ENCODE measurements around the gene SVOPL.

Gene SVOPL

GRCh38 chr7:138608275-138608674, 92.9 kb downstream of the SVOPL start:
- peak; percentile 49 for ATAC-seq
- peak; percentile 32 for DNase-seq

DNA sequence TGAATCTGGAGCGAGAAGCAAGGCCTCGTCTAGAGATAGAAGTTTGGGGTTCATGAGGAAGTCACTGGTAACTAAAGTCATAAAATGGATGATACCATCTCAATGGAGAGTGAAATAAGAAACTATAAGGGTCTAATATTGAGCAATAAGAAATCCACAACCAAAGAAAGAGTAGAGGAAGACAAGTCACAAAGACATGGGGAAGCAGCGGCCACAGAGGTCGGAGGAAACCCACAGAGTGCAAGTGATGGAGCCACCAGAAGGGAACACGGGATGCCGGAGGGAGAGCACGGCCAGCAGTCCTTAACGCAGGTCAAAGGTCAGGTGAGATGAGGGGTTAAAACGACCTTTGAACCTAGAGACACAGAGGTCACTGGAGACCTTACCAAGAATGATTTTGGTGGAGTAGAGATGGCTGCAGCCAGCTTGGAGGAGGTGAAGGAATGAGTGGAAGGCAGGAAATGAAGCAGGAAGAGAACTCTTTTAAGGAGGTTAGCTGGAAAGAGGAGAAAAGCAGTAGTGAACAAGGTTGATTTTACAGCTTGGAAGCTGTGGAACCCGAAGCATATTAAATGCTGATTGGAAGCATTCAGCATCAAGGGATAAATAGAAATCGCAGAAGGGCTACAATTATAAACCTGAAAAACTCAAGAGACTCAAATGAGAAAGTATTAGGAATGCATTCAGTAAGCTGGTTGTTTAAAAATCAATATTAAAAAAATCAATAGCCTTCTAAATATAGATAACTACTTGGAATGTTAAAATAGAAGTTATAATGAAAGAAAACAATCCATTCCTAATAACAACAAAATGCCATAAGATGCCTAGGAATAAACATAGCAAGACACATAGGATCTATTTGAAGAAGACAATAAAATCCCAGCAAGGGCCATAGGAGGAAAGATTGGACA, 93.7 kb downstream of the SVOPL start:
- no peak for DNase-seq
- ATAC-seq: no peak

GRCh38 chr7:138606236-138606635, 94.9 kb downstream of the SVOPL start:
- DNase-seq: no peak
- no peak for ATAC-seq

- ATAC-seq: no peak
- DNase-seq: no peak
Observed at GRCh38 chr7:138603549-138604318, 97.4 kb downstream of the SVOPL start.

- no peak for ATAC-seq
- DNase-seq: no peak
Observed at GRCh38 chr7:138602451-138602850, 98.7 kb downstream of the SVOPL start.

- ATAC-seq (no peak), DNase-seq (no peak)
Observed at GRCh38 chr7:138595454-138595853, 105.7 kb downstream of the SVOPL start.

- DNase-seq: no peak
- no peak for ATAC-seq
Observed at GRCh38 chr7:138590154-138590553, 111.0 kb downstream of the SVOPL start.

DNA sequence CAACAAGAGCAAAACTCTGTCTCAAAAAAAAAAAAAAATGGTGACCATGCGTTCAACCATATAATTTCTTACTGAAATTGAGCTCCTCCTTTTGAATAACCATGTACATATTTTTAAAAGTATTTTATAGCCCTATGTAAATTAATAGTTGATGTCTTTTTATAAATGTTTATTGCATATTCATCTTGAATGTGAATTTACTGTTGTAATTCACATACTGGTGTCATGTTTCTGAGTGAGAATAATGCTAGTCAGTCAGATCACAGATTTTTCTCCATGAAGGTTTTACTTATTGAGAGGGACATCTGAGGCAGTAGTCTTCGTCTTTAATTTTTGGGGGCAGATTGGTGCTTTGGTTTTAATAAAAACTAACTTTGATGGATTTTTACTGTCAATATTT, 112.2 kb downstream of the SVOPL start:
- DNase-seq (no peak), ATAC-seq (no peak)

DNA sequence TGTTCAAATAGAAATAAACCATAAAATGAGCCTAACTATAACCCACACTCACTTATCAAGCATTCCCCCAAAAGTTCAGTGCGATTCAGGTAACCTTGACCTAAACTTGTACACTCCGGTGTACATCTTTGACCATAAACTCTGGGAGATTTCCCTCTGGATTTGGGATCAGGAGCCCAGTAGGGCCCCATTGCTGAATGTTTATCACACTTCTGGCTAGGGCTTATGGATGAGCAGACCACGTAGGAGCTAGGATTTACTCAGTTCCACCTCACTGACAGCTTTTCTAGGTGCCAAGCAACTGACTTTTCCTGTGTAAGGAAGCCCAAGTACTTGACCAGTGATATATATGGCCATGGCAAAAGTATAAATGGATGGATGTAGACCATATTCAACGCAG, 113.7 kb downstream of the SVOPL start:
- DNase-seq: no peak
- ATAC-seq: no peak

DNA sequence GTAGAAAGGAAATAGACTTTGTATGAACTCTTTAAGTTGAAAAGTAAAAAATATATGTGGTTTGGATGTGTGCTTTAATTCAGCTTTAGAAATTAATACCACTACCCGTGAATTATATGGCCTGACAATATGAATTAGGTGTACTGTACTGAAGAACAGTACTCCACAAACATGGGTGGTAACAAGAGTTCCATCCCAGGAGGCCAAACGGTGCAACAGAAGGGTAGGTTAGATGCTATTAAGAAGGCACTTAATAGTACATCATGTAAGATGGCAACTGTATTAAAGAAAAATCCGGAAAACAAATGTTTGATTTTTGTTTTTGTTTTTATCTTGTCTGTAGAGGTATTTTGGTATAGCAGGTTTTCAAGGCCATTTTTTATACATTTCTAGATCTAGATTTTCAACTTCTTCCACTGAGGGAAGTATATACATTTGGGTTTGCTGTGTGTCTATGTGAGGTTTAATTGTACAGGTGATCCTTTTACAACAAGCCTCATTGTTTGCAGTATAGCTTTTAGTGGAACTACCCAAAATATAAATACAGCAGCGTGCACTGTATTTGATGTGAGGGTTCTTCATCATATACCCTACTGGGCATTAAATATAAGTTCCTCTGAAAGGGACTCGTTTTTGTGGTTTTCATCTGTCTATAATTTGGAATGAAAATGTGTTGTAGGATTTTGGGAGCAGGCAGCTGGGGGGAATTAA, 115.7 kb downstream of the SVOPL start:
- ATAC-seq (no peak), DNase-seq (no peak)

DNA sequence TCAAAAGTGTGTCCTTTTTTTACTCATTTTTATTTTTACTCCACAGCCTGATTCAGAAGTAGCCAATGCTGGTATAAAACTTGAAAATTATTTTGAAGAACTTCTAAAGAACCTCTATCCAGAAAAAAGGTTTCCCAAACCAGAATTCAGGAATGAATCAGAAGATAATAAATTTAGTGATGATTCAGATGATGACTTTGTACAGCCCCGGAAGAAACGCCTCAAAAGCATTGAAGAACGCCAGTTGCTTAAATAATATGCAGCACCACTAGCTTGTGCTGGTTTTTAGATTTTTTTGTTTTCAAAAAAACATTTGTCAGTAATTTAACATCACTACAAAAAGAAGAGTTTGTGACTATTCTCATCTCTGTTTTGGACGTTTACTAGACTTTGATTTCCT, 116.5 kb downstream of the SVOPL start:
- ATAC-seq: no peak
- DNase-seq: no peak

DNA sequence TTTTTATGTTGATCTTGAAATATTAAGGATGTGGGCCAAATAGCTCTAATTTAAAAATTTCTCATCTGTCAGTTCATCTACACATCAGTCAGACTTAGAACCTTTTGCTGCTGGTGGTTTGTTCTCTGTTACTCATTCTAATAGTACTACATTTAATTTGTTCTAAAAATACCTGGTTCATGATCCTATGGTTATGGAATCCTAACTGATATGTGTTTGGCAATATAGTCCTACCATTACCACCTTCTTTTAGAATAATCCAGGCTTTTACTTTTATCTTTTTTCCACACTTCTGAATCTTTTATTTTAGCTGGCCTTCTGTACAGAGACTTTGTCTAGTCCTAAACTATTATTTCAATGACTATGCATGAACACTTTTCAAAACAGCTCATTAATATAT, 116.9 kb downstream of the SVOPL start:
- no peak for DNase-seq
- ATAC-seq: no peak

DNA sequence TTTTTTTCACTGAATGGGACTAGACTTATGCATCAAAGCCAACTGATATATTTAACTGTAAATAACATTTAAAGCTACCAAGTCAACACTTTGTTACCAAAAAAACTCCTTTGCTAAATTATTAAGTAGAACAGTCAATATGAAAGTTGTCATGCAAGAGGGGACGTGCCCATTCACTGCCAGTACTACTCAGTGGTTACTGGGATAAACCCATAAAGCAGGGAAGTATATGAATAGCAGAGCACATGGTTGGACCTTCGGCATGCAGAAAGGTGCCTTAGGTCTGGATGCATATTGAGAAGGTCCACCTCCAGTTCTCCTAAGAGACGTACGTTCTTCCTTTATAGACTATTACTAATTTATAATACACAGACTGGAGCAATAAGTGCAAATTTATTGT, 120.1 kb downstream of the SVOPL start:
- ATAC-seq: no peak
- no peak for DNase-seq

DNA sequence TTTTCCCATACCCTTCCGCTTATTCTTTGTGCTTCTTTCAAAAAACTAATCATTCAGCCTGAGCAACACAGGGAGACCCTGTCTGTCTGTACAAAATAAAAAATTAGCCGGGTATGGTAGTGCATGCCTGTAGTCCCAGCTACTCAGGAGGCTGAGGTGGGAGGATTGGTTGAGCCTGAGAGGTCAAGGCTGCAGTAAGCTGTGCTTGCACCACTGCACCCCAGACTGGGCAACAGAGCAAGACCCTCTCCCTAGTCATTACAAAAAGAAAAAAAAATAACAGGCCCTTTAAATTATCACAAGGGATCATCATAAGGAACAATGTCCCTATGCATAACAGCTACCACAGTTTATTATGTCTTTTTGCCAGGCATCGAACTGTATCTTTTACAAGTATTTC, 121.5 kb downstream of the SVOPL start:
- DNase-seq (no peak), ATAC-seq (no peak)

- DNase-seq: no peak
- ATAC-seq: no peak
Observed at GRCh38 chr7:138579136-138579535, 122.0 kb downstream of the SVOPL start.

- DNase-seq (no peak), ATAC-seq (no peak)
Observed at GRCh38 chr7:138575897-138576428, 125.2 kb downstream of the SVOPL start.

DNA sequence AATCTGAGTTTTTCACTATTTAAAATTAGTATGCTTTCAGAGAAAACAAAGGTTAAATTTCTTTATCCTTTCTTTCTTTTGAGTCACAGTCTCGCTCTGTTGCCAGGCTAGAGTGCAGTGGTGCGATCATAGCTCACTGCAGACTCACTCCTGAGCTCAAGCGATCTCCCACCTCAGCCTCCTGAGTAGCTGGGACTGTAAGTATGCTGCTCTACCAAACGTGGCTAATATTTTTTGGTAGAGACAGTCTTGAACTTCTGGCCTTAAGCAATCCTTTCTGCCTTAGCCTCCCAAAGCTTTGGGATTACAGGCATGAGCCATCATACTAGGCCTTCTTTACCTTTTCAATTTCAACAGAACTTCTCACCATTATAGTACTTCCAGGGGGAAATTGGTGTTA, 127.4 kb downstream of the SVOPL start:
- ATAC-seq: no peak

DNA sequence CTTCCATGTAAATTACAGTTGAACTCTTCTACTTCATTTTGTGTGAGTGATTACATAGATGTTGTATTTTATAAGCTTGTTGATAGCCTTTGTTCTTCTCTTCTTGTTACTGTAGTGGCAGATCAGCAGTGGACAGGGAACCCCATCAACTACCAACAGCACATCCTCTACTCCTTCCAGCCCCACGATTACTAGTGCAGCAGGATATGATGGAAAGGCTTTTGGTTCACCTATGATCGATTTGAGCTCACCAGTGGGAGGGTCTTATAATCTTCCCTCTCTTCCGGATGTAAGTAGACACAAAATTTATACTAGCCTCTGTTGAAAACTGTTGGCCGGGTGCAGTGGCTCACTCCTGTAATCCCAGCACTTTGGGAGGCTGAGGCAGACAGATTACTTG, 130.4 kb downstream of the SVOPL start:
- DNase-seq: no peak
- no peak for ATAC-seq

More for the DNA sequence above, 127.4 kb downstream of the SVOPL start:
- DNase-seq: no peak

DNA sequence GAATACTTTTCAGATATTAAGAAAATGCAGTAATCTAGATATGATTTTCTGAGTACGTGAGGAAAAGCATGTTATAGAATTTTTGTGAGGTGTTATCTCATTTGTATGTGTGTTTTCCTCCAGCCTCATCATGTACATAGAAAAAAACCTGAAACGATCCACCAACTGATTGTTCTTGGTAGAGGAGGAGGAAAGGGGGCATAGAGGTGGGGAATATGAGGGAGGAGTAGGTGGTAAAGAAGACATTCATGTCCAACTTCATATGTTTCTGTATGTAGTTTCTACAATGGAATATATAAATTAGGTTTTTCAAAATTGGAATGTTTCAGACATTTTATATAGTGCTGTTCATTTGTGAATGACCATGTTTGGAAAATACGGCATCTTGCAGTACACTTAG, 131.7 kb downstream of the SVOPL start:
- ATAC-seq: no peak
- DNase-seq: no peak

- no peak for ATAC-seq
- no peak for DNase-seq
Observed at GRCh38 chr7:138568655-138569054, 132.5 kb downstream of the SVOPL start.

DNA sequence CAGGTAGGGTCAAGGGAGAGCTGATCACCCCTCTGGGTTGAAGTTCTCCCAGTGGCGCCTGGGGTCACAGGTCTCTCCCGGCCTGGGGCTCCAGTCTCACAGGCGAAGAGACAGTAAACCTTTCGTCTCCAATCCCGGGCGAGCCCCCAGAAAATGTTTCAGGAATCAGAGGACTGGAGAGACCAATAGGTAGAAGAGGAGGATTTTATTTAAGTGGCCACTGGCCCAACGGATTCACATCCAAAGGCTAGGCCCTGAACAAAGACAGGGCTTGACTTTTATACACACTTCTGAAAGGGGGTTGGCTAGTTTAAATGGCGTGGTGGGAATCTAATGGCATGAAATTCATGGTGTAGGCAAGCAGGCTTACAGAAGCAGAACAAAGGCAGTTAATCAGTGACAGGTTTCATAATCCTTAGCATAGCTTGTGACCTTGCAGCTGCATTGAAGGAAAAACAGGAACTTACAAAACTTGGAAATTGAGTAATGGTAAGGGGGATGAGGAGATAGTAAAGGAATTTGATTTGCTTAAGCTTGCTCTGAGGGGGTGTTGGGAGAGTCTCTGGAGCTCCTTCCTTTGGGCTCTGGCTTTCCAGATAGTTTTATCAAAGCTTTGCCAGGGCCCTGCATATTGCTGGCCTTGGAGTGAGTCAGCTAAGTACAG, 135.6 kb downstream of the SVOPL start:
- no peak for ATAC-seq

GRCh38 chr7:138565071-138565450, 136.1 kb downstream of the SVOPL start:
- DNase-seq (no peak), ATAC-seq (no peak)

More for the DNA sequence above, 135.6 kb downstream of the SVOPL start:
- DNase-seq: no peak
